ENCODE data around the gene KRT16.
"Not testable (repeated sequence)": the region's sequence is repeated elsewhere in the genome, so short reads cannot be mapped to it uniquely, and the experiment has no call there.

Gene KRT16

GRCh38 chr17:41626914-41627295 is 14.3 kb upstream of the KRT16 start:
- not testable (repeated sequence) for DNase-seq

- not testable (repeated sequence) for DNase-seq
Measured at GRCh38 chr17:41626028-41626913, 13.7 kb upstream of the KRT16 start.

- DNase-seq, result no peak
Measured at GRCh38 chr17:41625602-41626001, 13.0 kb upstream of the KRT16 start.

- DNase-seq, result no peak
Measured at GRCh38 chr17:41624208-41625101, 11.9 kb upstream of the KRT16 start, which contains the start of gene KRT17. Gene KRT17 (minus strand): TSS chr17:41624575. CDS start chr17:41624509, 66 bp downstream.

- DNase-seq, result not testable (repeated sequence)
Measured at GRCh38 chr17:41623184-41623861, 10.8 kb upstream of the KRT16 start.

- not testable (repeated sequence) for DNase-seq
Measured at GRCh38 chr17:41622340-41623183, 10.0 kb upstream of the KRT16 start.

- no peak for DNase-seq
Measured at GRCh38 chr17:41621916-41622315, 9.3 kb upstream of the KRT16 start.

GRCh38 chr17:41621435-41621817 is 8.9 kb upstream of the KRT16 start:
- not testable (repeated sequence) for DNase-seq

- DNase-seq, result no peak
Measured at GRCh38 chr17:41620583-41621434, 8.2 kb upstream of the KRT16 start.

GRCh38 chr17:41619927-41620582 is 7.5 kb upstream of the KRT16 start:
- DNase-seq, result not testable (repeated sequence)

GRCh38 chr17:41619036-41619926 is 6.7 kb upstream of the KRT16 start:
- no peak for DNase-seq

GRCh38 chr17:41618341-41619035 is 5.9 kb upstream of the KRT16 start:
- no peak for DNase-seq

- no peak for DNase-seq
Measured at GRCh38 chr17:41617698-41618097, 5.1 kb upstream of the KRT16 start.

GRCh38 chr17:41617136-41617535 is 4.6 kb upstream of the KRT16 start:
- no peak for DNase-seq

GRCh38 chr17:41616486-41616885 is 3.9 kb upstream of the KRT16 start:
- not testable (repeated sequence) for DNase-seq

GRCh38 chr17:41615454-41615853 is 2.9 kb upstream of the KRT16 start:
- DNase-seq, result no peak

- not testable (repeated sequence) for DNase-seq
Measured at GRCh38 chr17:41614767-41615166, 2.2 kb upstream of the KRT16 start.

- no peak for DNase-seq
Measured at GRCh38 chr17:41614098-41614497, 1.5 kb upstream of the KRT16 start.

Measured in NCI-H446 (cell line).